CD4-positive, alpha-beta T cell (primary cell): ENCODE data around the gene PTPRN2. TPM values are rescaled to one million over a fixed set of nuclear protein-coding genes. Genes with fewer than 3 reads are reported as not detected.
A peak's percentile ranks its signal among the peaks of the same experiment; 100 is the strongest.
"Not testable (repeated sequence)": the region's sequence is repeated elsewhere in the genome, so short reads cannot be mapped to it uniquely, and the experiment has no call there.

ENCODE experiments used
- ATAC-seq: fragments of 200-7000 bp; cut with Tn5 transposase; one replicate; pipeline ENCODE4 v1.10.0; 2022; ENCODE audit warnings: mild to moderate bottlenecking; ENCODE audit not compliant: poor library complexity
- CTCF ChIA-PET: fragments of 350-600 bp; sonication (Branson Sonifier 250); formaldehyde crosslinking; loops from one replicate; lab custom pipeline; 2021; ENCODE audit warnings: antibody characterized with exemption, inconsistent platforms; lab: Charles Lee
- POLR2A ChIA-PET: fragments of 350-600 bp; sonication (Branson Sonifier 250); formaldehyde crosslinking; loops from one replicate; lab custom pipeline; 2021; ENCODE audit warnings: antibody characterized with exemption, inconsistent platforms; lab: Charles Lee
- DNase-seq, 14 experiments: peaks; one replicate each; pipeline ENCODE4 v3.0.0-alpha.2; 2013 to 2020; ENCODE audit warnings: mixed read lengths in 2 of 14
- H3K27ac ChIP-seq, 2 donors: one replicate each; pipeline versions ENCODE4 v1.5.1 to v1.7.0; 2013; ENCODE audit warnings: low read length in 2 of 2, low read depth in 1 of 2, mild to moderate bottlenecking in 1 of 2
- H3K27me3 ChIP-seq, 2 experiments: 1 replicate in 1 of 2; 2 replicates in 1 of 2; pipeline versions ENCODE4 v1.6.1 to v1.7.0; 2013; ENCODE audit warnings: low read length in 2 of 2, control low read depth in 1 of 2, mild to moderate bottlenecking in 1 of 2, moderate library complexity in 1 of 2; ENCODE audit not compliant: insufficient read depth in 2 of 2, control insufficient read depth in 1 of 2
- H3K36me3 ChIP-seq: one replicate; pipeline ENCODE4 v1.6.1; 2013; ENCODE audit warnings: low read length, control low read depth; ENCODE audit not compliant: insufficient read depth
- H3K4me1 ChIP-seq: one replicate; pipeline ENCODE4 v1.6.1; 2013; ENCODE audit warnings: low read length, control low read depth; ENCODE audit not compliant: insufficient read depth
- H3K4me3 ChIP-seq: one replicate; pipeline ENCODE4 v1.5.1; 2013; ENCODE audit warnings: mild to moderate bottlenecking, low read length, moderate library complexity
- H3K9me3 ChIP-seq, 2 experiments: 1 replicate in 1 of 2; 2 replicates in 1 of 2; pipeline versions ENCODE4 v1.6.1 to v1.7.0; 2013; ENCODE audit warnings: low read length in 2 of 2, mild to moderate bottlenecking in 2 of 2, control low read depth in 1 of 2, moderate library complexity in 1 of 2; ENCODE audit not compliant: control insufficient read depth in 1 of 2, insufficient read depth in 1 of 2
- H3K27ac Mint-ChIP-seq: one replicate; pipeline ENCODE4 v1.8.0; 2020; ENCODE audit warnings: mixed read lengths
- H3K27me3 Mint-ChIP-seq: one replicate; pipeline ENCODE4 v1.8.0; 2021; ENCODE audit warnings: mixed read lengths
- H3K36me3 Mint-ChIP-seq: one replicate; pipeline ENCODE4 v1.8.0; 2021; ENCODE audit warnings: low read depth, mixed read lengths
- H3K4me1 Mint-ChIP-seq: one replicate; pipeline ENCODE4 v1.8.0; 2021; ENCODE audit warnings: low read depth, mixed read lengths
- H3K4me3 Mint-ChIP-seq: one replicate; pipeline ENCODE4 v1.8.0; 2020; ENCODE audit warnings: mild to moderate bottlenecking, mixed read lengths
- H3K9me3 Mint-ChIP-seq: one replicate; pipeline ENCODE4 v1.8.0; 2020; ENCODE audit warnings: mixed read lengths
- CTCF ChIP-seq: fragments of 200-600 bp; IDR thresholded peaks from one replicate; pipeline ENCODE4 v1.8.0; 2022; ENCODE audit warnings: antibody characterized with exemption, mild to moderate bottlenecking
- intact Hi-C, 2 experiments: fragments of 100-400 bp; cut with DNase I in 1 of 2; cut with micrococcal nuclease in 1 of 2; formaldehyde crosslinking; loops; one replicate each; pipeline versions ENCODE4 v1.15.1 to v1.9.0; 2023 to 2025; cut with DNase I, micrococcal nuclease
- total RNA-seq, 174 experiments: library from RNA in 2 of 174; stranded (reverse) in 2 of 174; gene quantifications; one replicate each; pipeline ENCODE4 v1.2.3 and lab custom pipeline; 2021 to 2026

PTPRN2 gene
- total RNA-seq, 2 experiments from 2014 or later = 0.34 to 0.44 TPM

GRCh38 chr7:157502701-157503111 is 1084.9 kb downstream of the PTPRN2 start:
- H3K27ac ChIP-seq = peak overlapping the region; percentile 55 to 73
- Mint-ChIP-seq H3K4me1 (peaks cover 32% of the 10 kb centered on the region), H3K27me3 (no peaks in the 10 kb centered on the region), H3K9me3 (peaks cover 8% of the 10 kb centered on the region), H3K36me3 (no peaks in the 10 kb centered on the region), H3K27ac (peak overlapping the region; percentile 86), H3K4me3 (peak overlapping the region; percentile 87)
- intact Hi-C loops = loop anchor here in 1 of 2 experiments (1.0 to 10.0 kb wide), 4 partner anchors 12 to 125 kb away; no protein-coding TSS in a partner anchor
- no peaks in the 10 kb centered on the region for H3K36me3 ChIP-seq
- DNase-seq (peak; percentile 50 to 95 (median 68)), ATAC-seq (peak; percentile 93)
- peaks cover 0 to 2% of the 10 kb centered on the region in 2 experiments for H3K27me3 ChIP-seq
- H3K4me3 ChIP-seq = peak overlapping the region; percentile 25
- POLR2A ChIA-PET = interaction anchor here (0.6 to 2.1 kb wide), 7 partner anchors 10 to 1508 kb away, joined by 3 to 18 read pairs (median 6); no protein-coding TSS in a partner anchor
- H3K4me1 ChIP-seq = peaks cover 29% of the 10 kb centered on the region
- TF ChIP-seq CTCF = no peak
- peaks cover 5 to 12% of the 10 kb centered on the region in 2 experiments for H3K9me3 ChIP-seq
- CTCF ChIA-PET = interaction anchor here (1.2 kb wide), 1 partner anchor 10 kb away, joined by 3 read pairs; no protein-coding TSS in a partner anchor

GRCh38 chr7:157501581-157501980 is 1086.0 kb downstream of the PTPRN2 start:
- H3K27me3 ChIP-seq = no peaks in the 10 kb centered on the region
- Mint-ChIP-seq H3K9me3 (peaks cover 6% of the 10 kb centered on the region), H3K27ac (peak overlapping the region; percentile 86), H3K4me3 (peak overlapping the region; percentile 34), H3K4me1 (peaks cover 32% of the 10 kb centered on the region), H3K36me3 (no peaks in the 10 kb centered on the region), H3K27me3 (no peaks in the 10 kb centered on the region)
- TF ChIP-seq CTCF = no peak
- no peaks in the 10 kb centered on the region for H3K36me3 ChIP-seq
- peaks cover 29% of the 10 kb centered on the region for H3K4me1 ChIP-seq
- POLR2A ChIA-PET = no interaction called here
- ATAC-seq (no peak), DNase-seq (peak in 7 of 14 experiments; percentile 21 to 87 (median 38))
- CTCF ChIA-PET = no interaction called here
- no peak overlapping the region for H3K27ac ChIP-seq
- H3K4me3 ChIP-seq = no peak overlapping the region
- peaks cover 7 to 12% of the 10 kb centered on the region in 2 experiments for H3K9me3 ChIP-seq
- intact Hi-C loops = loop anchor here in 1 of 2 experiments (5.0 to 10.0 kb wide), 2 partner anchors 73 to 126 kb away; no protein-coding TSS in a partner anchor

GRCh38 chr7:157500989-157501540 is 1086.6 kb downstream of the PTPRN2 start:
- H3K27me3 Mint-ChIP-seq, H3K27me3 ChIP-seq, H3K9me3 Mint-ChIP-seq, H3K36me3 Mint-ChIP-seq, DNase-seq, H3K4me3 ChIP-seq, ATAC-seq, POLR2A ChIA-PET, CTCF ChIA-PET, H3K27ac ChIP-seq, H3K36me3 ChIP-seq, H3K27ac Mint-ChIP-seq, H3K4me3 Mint-ChIP-seq: not testable (repeated sequence)
- Histone ChIP-seq H3K4me1 (peaks cover 29% of the 10 kb centered on the region), H3K9me3 (peaks cover 4 to 10% of the 10 kb centered on the region in 2 experiments)
- intact Hi-C loops = loop anchor here in 1 of 2 experiments (5.0 to 10.0 kb wide), 2 partner anchors 74 to 126 kb away; no protein-coding TSS in a partner anchor
- H3K4me1 Mint-ChIP-seq = peaks cover 32% of the 10 kb centered on the region
